WTC11 (cell line): Measurements from ENCODE around the gene COL20A1. TPM values are rescaled to one million over a fixed set of nuclear protein-coding genes. Genes with fewer than 3 reads are reported as not detected.

ENCODE experiments used
- ATAC-seq: fragments of 200-7000 bp; cut with Tn5 transposase; 2 replicates; pipeline ENCODE4 v1.10.0; 2021; ENCODE audit warnings: mild to moderate bottlenecking, moderate library complexity
- CTCF ChIA-PET: fragments of 300-600 bp; sonication (Branson Sonifier 250); formaldehyde crosslinking; loops from one replicate; lab custom pipeline; 2021; ENCODE audit warnings: antibody characterized with exemption; lab: Charles Lee
- POLR2A ChIA-PET: fragments of 350-600 bp; sonication (Branson Sonifier 250); formaldehyde crosslinking; loops from one replicate; lab custom pipeline; 2021; ENCODE audit warnings: antibody characterized with exemption; lab: Charles Lee
- DNase-seq: peaks from one replicate; pipeline ENCODE4 v3.0.0; 2021; ENCODE audit warnings: low spot score
- H3K27ac Mint-ChIP-seq: 2 replicates; pipeline ENCODE4 v1.8.0; 2021; ENCODE audit warnings: mixed read lengths
- H3K27me3 Mint-ChIP-seq: 2 replicates; pipeline ENCODE4 v1.8.0; 2021; ENCODE audit warnings: low read depth, mild to moderate bottlenecking, moderate library complexity, mixed read lengths
- H3K36me3 Mint-ChIP-seq: 2 replicates; pipeline ENCODE4 v1.8.0; 2021; ENCODE audit warnings: mixed read lengths
- H3K4me1 Mint-ChIP-seq: 2 replicates; pipeline ENCODE4 v1.8.0; 2022; ENCODE audit warnings: mixed read lengths
- H3K4me3 Mint-ChIP-seq: 2 replicates; pipeline ENCODE4 v1.8.0; 2021; ENCODE audit warnings: mild to moderate bottlenecking, moderate library complexity, mixed read lengths
- H3K9me3 Mint-ChIP-seq: 2 replicates; pipeline ENCODE4 v1.8.0; 2021; ENCODE audit warnings: mixed read lengths
- CBFB ChIP-seq: sonication (generic); formaldehyde crosslinking; IDR thresholded peaks from 2 replicates; pipeline ENCODE4 v1.8.1; 2022; ENCODE audit warnings: mild to moderate bottlenecking, low read depth, missing genetic modification reagents
- CREM ChIP-seq: sonication (generic); formaldehyde crosslinking; IDR thresholded peaks from 2 replicates; pipeline ENCODE4 v1.8.1; 2022; ENCODE audit warnings: mild to moderate bottlenecking, missing genetic modification reagents, moderate library complexity
- EMX1 ChIP-seq: fragments of 250-450 bp; sonication (Bioruptor Pico); IDR thresholded peaks from 2 replicates; pipeline ENCODE4 v1.8.0; 2021; ENCODE audit warnings: mild to moderate bottlenecking
- FOXJ3 ChIP-seq: sonication (generic); formaldehyde crosslinking; IDR thresholded peaks from 2 replicates; pipeline ENCODE4 v1.9.0; 2021; ENCODE audit warnings: missing genetic modification reagents, mild to moderate bottlenecking, borderline replicate concordance
- GTF2I ChIP-seq: fragments of 250-450 bp; sonication (Bioruptor Pico); conservative IDR thresholded peaks from 2 replicates; pipeline ENCODE4 v1.4.0; 2021; ENCODE audit warnings: mild to moderate bottlenecking
- IRF2 ChIP-seq: sonication (generic); formaldehyde crosslinking; IDR thresholded peaks from 2 replicates; pipeline ENCODE4 v1.8.0; 2022; ENCODE audit warnings: low read depth, missing genetic modification reagents, borderline replicate concordance
- MYBL2 ChIP-seq: sonication (generic); formaldehyde crosslinking; IDR thresholded peaks from 2 replicates; pipeline ENCODE4 v1.8.1; 2023; ENCODE audit warnings: mild to moderate bottlenecking, moderate library complexity, missing genetic modification reagents
- TP53 ChIP-seq: sonication (generic); formaldehyde crosslinking; IDR thresholded peaks from 2 replicates; pipeline ENCODE4 v1.8.1; 2023; ENCODE audit warnings: mild to moderate bottlenecking, missing genetic modification reagents
- ZBTB21 ChIP-seq: sonication (generic); formaldehyde crosslinking; IDR thresholded peaks from 2 replicates; pipeline ENCODE4 v1.8.1; 2023; ENCODE audit warnings: mild to moderate bottlenecking, missing genetic modification reagents, borderline replicate concordance
- ZNF138 ChIP-seq: sonication (generic); formaldehyde crosslinking; conservative IDR thresholded peaks from 2 replicates; pipeline ENCODE4 v1.8.1; 2022; ENCODE audit warnings: mild to moderate bottlenecking, moderate library complexity, missing genetic modification reagents
- ZNF232 ChIP-seq: sonication (generic); formaldehyde crosslinking; IDR thresholded peaks from 2 replicates; pipeline ENCODE4 v1.8.0; 2022; ENCODE audit warnings: mild to moderate bottlenecking, missing genetic modification reagents
- ZNF263 ChIP-seq: sonication (generic); formaldehyde crosslinking; IDR thresholded peaks from 2 replicates; pipeline ENCODE4 v1.8.1; 2022; ENCODE audit warnings: low read depth, mild to moderate bottlenecking, moderate library complexity, missing genetic modification reagents
- ZNF396 ChIP-seq: fragments of 250-450 bp; sonication (Bioruptor Pico); IDR thresholded peaks from 2 replicates; pipeline ENCODE4 v1.8.0; 2021; ENCODE audit warnings: mild to moderate bottlenecking, moderate library complexity, borderline replicate concordance
- total RNA-seq: library from RNA; stranded (reverse); gene quantifications from 3 replicates; pipeline ENCODE4 v1.2.3, GENCODE V29; 2021
- TF ChIP-seq, protein P1 (sequence below): sonication (generic); formaldehyde crosslinking; conservative IDR thresholded peaks from 2 replicates; pipeline ENCODE4 v1.8.1; 2023; ENCODE audit warnings: mild to moderate bottlenecking, low read depth, missing genetic modification reagents, moderate library complexity
- TF ChIP-seq, protein P2 (sequence below): fragments of 250-450 bp; sonication (Bioruptor Pico); IDR thresholded peaks from 2 replicates; pipeline ENCODE4 v1.9.0; 2021; ENCODE audit warnings: moderate library complexity, mild to moderate bottlenecking, inconsistent platforms, borderline replicate concordance
- TF ChIP-seq, protein P3 (sequence below): sonication (generic); formaldehyde crosslinking; IDR thresholded peaks from 2 replicates; pipeline ENCODE4 v1.8.1; 2022; ENCODE audit warnings: low read depth, missing genetic modification reagents, borderline replicate concordance
- TF ChIP-seq, protein P4 (sequence below): sonication (generic); formaldehyde crosslinking; IDR thresholded peaks from 2 replicates; pipeline ENCODE4 v1.8.1; 2023; ENCODE audit warnings: mild to moderate bottlenecking, missing genetic modification reagents, moderate library complexity
- TF ChIP-seq, protein P5 (sequence below): sonication (generic); formaldehyde crosslinking; IDR thresholded peaks from 2 replicates; pipeline ENCODE4 v1.8.1; 2022; ENCODE audit warnings: low read depth, mild to moderate bottlenecking, moderate library complexity, missing genetic modification reagents, borderline replicate concordance
- TF ChIP-seq, protein P6 (sequence below): fragments of 250-450 bp; sonication (Bioruptor Pico); IDR thresholded peaks from 2 replicates; pipeline ENCODE4 v1.9.0; 2021; ENCODE audit warnings: mild to moderate bottlenecking
- TF ChIP-seq, protein P7 (sequence below): sonication (generic); formaldehyde crosslinking; IDR thresholded peaks from 2 replicates; pipeline ENCODE4 v1.8.1; 2023; ENCODE audit warnings: mild to moderate bottlenecking, missing genetic modification reagents
- TF ChIP-seq, protein P8 (sequence below): sonication (generic); formaldehyde crosslinking; IDR thresholded peaks from 2 replicates; pipeline ENCODE4 v1.8.0; 2022; ENCODE audit warnings: mild to moderate bottlenecking, missing genetic modification reagents

Gene COL20A1
- total RNA-seq, 1 experiment from 2014 or later: 1.3 TPM

DNA sequence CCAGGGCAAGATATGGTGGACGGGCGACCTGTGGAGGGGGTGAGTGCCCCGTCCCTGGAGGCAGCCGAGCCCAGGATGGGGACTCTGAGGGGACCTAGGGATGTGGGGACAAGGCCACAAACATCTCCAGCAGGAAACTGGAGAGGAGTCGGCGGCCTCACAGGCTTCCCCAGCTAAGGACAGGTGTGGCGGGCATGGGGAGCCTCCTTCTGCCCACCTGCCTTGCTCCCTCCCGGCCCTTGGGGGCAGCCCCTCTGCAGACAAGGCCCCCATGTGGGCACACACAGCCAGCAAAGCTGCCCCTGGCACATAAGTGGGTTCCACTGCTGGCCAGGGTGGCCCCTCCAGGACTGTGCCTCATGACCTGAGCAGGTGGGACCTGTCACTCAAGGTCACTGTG, 63.5 kb downstream of the COL20A1 start (continued):
- TF ChIP-seq, protein P1, sequence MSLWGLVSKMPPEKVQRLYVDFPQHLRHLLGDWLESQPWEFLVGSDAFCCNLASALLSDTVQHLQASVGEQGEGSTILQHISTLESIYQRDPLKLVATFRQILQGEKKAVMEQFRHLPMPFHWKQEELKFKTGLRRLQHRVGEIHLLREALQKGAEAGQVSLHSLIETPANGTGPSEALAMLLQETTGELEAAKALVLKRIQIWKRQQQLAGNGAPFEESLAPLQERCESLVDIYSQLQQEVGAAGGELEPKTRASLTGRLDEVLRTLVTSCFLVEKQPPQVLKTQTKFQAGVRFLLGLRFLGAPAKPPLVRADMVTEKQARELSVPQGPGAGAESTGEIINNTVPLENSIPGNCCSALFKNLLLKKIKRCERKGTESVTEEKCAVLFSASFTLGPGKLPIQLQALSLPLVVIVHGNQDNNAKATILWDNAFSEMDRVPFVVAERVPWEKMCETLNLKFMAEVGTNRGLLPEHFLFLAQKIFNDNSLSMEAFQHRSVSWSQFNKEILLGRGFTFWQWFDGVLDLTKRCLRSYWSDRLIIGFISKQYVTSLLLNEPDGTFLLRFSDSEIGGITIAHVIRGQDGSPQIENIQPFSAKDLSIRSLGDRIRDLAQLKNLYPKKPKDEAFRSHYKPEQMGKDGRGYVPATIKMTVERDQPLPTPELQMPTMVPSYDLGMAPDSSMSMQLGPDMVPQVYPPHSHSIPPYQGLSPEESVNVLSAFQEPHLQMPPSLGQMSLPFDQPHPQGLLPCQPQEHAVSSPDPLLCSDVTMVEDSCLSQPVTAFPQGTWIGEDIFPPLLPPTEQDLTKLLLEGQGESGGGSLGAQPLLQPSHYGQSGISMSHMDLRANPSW (CRISPR knock-in tag): no peak

DNA sequence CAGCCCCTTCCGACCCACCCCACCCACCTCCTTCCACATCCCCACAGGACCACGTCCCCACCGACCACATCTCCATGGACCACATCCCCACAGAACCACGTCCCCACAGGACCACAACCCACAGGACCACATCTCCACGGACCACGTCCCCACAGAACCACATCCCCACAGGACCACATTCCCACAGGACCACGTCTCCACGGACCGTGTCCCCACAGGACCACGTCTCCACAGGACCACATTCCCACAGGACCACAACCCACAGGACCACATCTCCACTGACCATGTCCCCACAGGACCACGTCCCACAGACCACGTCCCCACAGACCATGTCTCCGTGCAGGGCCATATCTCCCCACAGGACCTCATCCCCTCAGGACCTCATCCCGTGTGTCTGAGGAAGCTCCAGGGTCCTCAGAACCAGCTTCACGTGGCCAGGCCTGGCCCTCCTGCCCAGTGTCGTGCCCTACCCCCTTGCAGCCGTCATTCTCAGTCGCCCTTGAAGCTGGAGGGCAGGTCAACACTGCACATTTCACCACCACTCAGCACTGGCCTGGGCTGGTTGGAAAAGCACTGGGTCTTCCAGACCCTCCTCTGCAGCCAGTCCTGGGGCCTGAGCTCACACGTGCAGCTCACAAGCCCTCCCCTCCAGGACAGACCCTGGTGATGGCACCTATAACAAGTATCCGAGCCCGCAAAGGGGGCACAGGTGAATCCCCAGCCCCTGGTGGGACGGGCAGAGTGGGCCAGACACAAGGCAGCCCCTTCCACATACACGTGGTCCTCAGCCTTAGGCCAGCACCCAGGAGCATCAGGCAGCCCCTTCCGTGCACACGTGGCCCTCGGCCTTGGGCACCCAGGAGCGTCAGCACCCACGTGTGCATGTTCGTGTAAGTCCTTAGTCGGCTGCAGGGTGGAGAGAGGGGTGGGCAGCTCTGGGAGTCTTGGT, 64.2 kb downstream of the COL20A1 start:
- Mint-ChIP-seq H3K4me3 (no peak overlapping the region), H3K4me1 (peaks cover 7% of the 10 kb centered on the region), H3K27ac (no peak overlapping the region), H3K27me3 (peaks cover 3% of the 10 kb centered on the region), H3K36me3 (no peaks in the 10 kb centered on the region), H3K9me3 (no peaks in the 10 kb centered on the region)
- TF ChIP-seq GTF2I (CRISPR knock-in tag) (no peak), CREM (no peak), ZBTB21 (no peak), ZNF263 (CRISPR knock-in tag) (no peak), IRF2 (CRISPR knock-in tag) (no peak), TP53 (no peak), ZNF396 (CRISPR knock-in tag) (no peak), FOXJ3 (no peak), MYBL2 (CRISPR knock-in tag) (no peak), CBFB (no peak), ZNF138 (CRISPR knock-in tag) (no peak), ZNF232 (CRISPR knock-in tag) (no peak), EMX1 (CRISPR knock-in tag) (no peak)
- TF ChIP-seq, protein P2, sequence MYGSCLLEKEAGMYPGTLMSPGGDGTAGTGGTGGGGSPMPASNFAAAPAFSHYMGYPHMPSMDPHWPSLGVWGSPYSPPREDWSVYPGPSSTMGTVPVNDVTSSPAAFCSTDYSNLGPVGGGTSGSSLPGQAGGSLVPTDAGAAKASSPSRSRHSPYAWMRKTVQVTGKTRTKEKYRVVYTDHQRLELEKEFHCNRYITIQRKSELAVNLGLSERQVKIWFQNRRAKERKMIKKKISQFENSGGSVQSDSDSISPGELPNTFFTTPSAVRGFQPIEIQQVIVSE (CRISPR knock-in tag): no peak
- TF ChIP-seq, protein P3, sequence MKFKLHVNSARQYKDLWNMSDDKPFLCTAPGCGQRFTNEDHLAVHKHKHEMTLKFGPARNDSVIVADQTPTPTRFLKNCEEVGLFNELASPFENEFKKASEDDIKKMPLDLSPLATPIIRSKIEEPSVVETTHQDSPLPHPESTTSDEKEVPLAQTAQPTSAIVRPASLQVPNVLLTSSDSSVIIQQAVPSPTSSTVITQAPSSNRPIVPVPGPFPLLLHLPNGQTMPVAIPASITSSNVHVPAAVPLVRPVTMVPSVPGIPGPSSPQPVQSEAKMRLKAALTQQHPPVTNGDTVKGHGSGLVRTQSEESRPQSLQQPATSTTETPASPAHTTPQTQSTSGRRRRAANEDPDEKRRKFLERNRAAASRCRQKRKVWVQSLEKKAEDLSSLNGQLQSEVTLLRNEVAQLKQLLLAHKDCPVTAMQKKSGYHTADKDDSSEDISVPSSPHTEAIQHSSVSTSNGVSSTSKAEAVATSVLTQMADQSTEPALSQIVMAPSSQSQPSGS (CRISPR knock-in tag): no peak
- TF ChIP-seq, protein P4, sequence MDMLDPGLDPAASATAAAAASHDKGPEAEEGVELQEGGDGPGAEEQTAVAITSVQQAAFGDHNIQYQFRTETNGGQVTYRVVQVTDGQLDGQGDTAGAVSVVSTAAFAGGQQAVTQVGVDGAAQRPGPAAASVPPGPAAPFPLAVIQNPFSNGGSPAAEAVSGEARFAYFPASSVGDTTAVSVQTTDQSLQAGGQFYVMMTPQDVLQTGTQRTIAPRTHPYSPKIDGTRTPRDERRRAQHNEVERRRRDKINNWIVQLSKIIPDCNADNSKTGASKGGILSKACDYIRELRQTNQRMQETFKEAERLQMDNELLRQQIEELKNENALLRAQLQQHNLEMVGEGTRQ (CRISPR knock-in tag): no peak
- TF ChIP-seq, protein P5, sequence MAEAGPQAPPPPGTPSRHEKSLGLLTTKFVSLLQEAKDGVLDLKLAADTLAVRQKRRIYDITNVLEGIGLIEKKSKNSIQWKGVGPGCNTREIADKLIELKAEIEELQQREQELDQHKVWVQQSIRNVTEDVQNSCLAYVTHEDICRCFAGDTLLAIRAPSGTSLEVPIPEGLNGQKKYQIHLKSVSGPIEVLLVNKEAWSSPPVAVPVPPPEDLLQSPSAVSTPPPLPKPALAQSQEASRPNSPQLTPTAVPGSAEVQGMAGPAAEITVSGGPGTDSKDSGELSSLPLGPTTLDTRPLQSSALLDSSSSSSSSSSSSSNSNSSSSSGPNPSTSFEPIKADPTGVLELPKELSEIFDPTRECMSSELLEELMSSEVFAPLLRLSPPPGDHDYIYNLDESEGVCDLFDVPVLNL: no peak
- TF ChIP-seq, protein P6, sequence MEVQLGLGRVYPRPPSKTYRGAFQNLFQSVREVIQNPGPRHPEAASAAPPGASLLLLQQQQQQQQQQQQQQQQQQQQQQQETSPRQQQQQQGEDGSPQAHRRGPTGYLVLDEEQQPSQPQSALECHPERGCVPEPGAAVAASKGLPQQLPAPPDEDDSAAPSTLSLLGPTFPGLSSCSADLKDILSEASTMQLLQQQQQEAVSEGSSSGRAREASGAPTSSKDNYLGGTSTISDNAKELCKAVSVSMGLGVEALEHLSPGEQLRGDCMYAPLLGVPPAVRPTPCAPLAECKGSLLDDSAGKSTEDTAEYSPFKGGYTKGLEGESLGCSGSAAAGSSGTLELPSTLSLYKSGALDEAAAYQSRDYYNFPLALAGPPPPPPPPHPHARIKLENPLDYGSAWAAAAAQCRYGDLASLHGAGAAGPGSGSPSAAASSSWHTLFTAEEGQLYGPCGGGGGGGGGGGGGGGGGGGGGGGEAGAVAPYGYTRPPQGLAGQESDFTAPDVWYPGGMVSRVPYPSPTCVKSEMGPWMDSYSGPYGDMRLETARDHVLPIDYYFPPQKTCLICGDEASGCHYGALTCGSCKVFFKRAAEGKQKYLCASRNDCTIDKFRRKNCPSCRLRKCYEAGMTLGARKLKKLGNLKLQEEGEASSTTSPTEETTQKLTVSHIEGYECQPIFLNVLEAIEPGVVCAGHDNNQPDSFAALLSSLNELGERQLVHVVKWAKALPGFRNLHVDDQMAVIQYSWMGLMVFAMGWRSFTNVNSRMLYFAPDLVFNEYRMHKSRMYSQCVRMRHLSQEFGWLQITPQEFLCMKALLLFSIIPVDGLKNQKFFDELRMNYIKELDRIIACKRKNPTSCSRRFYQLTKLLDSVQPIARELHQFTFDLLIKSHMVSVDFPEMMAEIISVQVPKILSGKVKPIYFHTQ (CRISPR knock-in tag): no peak
- TF ChIP-seq, protein P7, sequence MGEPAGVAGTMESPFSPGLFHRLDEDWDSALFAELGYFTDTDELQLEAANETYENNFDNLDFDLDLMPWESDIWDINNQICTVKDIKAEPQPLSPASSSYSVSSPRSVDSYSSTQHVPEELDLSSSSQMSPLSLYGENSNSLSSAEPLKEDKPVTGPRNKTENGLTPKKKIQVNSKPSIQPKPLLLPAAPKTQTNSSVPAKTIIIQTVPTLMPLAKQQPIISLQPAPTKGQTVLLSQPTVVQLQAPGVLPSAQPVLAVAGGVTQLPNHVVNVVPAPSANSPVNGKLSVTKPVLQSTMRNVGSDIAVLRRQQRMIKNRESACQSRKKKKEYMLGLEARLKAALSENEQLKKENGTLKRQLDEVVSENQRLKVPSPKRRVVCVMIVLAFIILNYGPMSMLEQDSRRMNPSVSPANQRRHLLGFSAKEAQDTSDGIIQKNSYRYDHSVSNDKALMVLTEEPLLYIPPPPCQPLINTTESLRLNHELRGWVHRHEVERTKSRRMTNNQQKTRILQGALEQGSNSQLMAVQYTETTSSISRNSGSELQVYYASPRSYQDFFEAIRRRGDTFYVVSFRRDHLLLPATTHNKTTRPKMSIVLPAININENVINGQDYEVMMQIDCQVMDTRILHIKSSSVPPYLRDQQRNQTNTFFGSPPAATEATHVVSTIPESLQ (CRISPR knock-in tag): no peak
- TF ChIP-seq, protein P8, sequence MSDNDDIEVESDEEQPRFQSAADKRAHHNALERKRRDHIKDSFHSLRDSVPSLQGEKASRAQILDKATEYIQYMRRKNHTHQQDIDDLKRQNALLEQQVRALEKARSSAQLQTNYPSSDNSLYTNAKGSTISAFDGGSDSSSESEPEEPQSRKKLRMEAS (CRISPR knock-in tag): no peak
- ATAC-seq (no peak), DNase-seq (no peak)
- POLR2A ChIA-PET: no interaction called here
- CTCF ChIA-PET: interaction anchor here (1.8 to 3.2 kb wide), 3 partner anchors 20 to 47 kb away, joined by 7 to 18 read pairs (median 8); no protein-coding TSS in a partner anchor
